Left cardiac atrium (tissue), 4 donors: ENCODE data around the gene VEZF1. TPM values are rescaled to one million over a fixed set of nuclear protein-coding genes. Genes with fewer than 3 reads are reported as not detected.

Source experiments
- ATAC-seq, 2 donors: fragments of 200-7000 bp; cut with Tn5 transposase; one replicate each; pipeline ENCODE4 v1.9.1; 2020; ENCODE audit warnings: mild to moderate bottlenecking in 2 of 2, moderate library complexity in 2 of 2
- DNase-seq: peaks from one replicate; pipeline ENCODE4 v3.0.0-alpha.2; 2020
- intact Hi-C, 2 donors: fragments of 100-400 bp; cut with DNase I; formaldehyde crosslinking; loops; one replicate each; pipeline versions ENCODE4 v1.14.1 to v1.15.1; 2022 to 2023
- total RNA-seq, 2 donors: library from RNA; stranded (reverse); fragmentation: NEBNext Ultra II Directional; extraction: Animal tissue kit (Norgen Biotek cat#: 25700); gene quantifications; one replicate each; pipeline ENCODE4 v1.2.1, GENCODE V29; 2021
- donor health status: DM: no; HTN: yes; CAD: no.
- donor health status: DM: no; HTN: yes; CAD: no; lungs with severe emphysema.
- donor health status: DM: yes; HTN: yes; CAD: no.
- donor health status: Dilated cardiomyopathy.

Gene VEZF1
- total RNA-seq, 2 donors from 2014 or later, result 54.1 to 60.9 TPM

- ATAC-seq, result no peak
- intact Hi-C loops, result no loop called here
- no peak for DNase-seq
These were observed 30.2 kb downstream of the VEZF1 start for GRCh38 chr17:57957886-57958285.

GRCh38 chr17:57957120-57957850 lies 30.8 kb downstream of the VEZF1 start:
- ATAC-seq (no peak), DNase-seq (no peak)
- intact Hi-C loops, result no loop called here

- intact Hi-C loops, result no loop called here
- no peak for DNase-seq
- no peak for ATAC-seq
These were observed 31.5 kb downstream of the VEZF1 start for GRCh38 chr17:57956291-57957119.

- intact Hi-C loops, result no loop called here
- ATAC-seq, result peak; percentile 77 to 81
- peak; percentile 85 for DNase-seq
These were observed 32.7 kb downstream of the VEZF1 start, which contains the start of gene CUEDC1 for GRCh38 chr17:57955183-57955931. Gene CUEDC1, minus strand, starts transcription at chr17:57955412. Its CDS starts 69,848 bp downstream, at chr17:57885564.

GRCh38 chr17:57954397-57955182 lies 33.5 kb downstream of the VEZF1 start:
- DNase-seq (peak; percentile 89), ATAC-seq (peak; percentile 78 to 84)

GRCh38 chr17:57953705-57954396 lies 34.2 kb downstream of the VEZF1 start:
- intact Hi-C loops, result loop anchor here in 1 of 2 donors (5.0 kb wide), 1 partner anchor 42 kb away; no protein-coding TSS in a partner anchor
- ATAC-seq, result no peak
- DNase-seq, result no peak

More at GRCh38 chr17:57954397-57955182, 33.5 kb downstream of the VEZF1 start:
- intact Hi-C loops, result loop anchor here in 1 of 2 donors (5.0 kb wide), 1 partner anchor 42 kb away; no protein-coding TSS in a partner anchor

GRCh38 chr17:57953219-57953618 lies 34.8 kb downstream of the VEZF1 start:
- ATAC-seq (no peak), DNase-seq (no peak)
- intact Hi-C loops, result loop anchor here in 1 of 2 donors (5.0 kb wide), 1 partner anchor 41 kb away; no protein-coding TSS in a partner anchor

GRCh38 chr17:57949649-57950048 lies 38.4 kb downstream of the VEZF1 start:
- intact Hi-C loops, result loop anchor here in 1 of 2 donors (5.0 kb wide), 2 partner anchors 37 to 57 kb away; no protein-coding TSS in a partner anchor
- ATAC-seq (peak in 1 of 2 donors; percentile 10), DNase-seq (no peak)

- peak in 1 of 2 donors; percentile 62 for ATAC-seq
- DNase-seq, result no peak
- intact Hi-C loops, result loop anchor here in 1 of 2 donors (5.0 kb wide), 1 partner anchor 56 kb away; no protein-coding TSS in a partner anchor
These were observed 39.3 kb downstream of the VEZF1 start for GRCh38 chr17:57948555-57949420.

- peak in 1 of 2 donors; percentile 4 for ATAC-seq
- no peak for DNase-seq
- intact Hi-C loops, result loop anchor here in 1 of 2 donors (5.0 kb wide), 1 partner anchor 56 kb away; no protein-coding TSS in a partner anchor
These were observed 39.9 kb downstream of the VEZF1 start for GRCh38 chr17:57948169-57948554.

- intact Hi-C loops, result loop anchor here in 1 of 2 donors (5.0 kb wide), 1 partner anchor 55 kb away; no protein-coding TSS in a partner anchor
- ATAC-seq, result no peak
- DNase-seq, result no peak
These were observed 40.7 kb downstream of the VEZF1 start for GRCh38 chr17:57947369-57947768.

GRCh38 chr17:57946798-57947358 lies 41.2 kb downstream of the VEZF1 start:
- intact Hi-C loops, result loop anchor here in 1 of 2 donors (5.0 kb wide), 1 partner anchor 55 kb away; no protein-coding TSS in a partner anchor
- DNase-seq (no peak), ATAC-seq (peak; percentile 64 to 76)

GRCh38 chr17:57945996-57946797 lies 41.9 kb downstream of the VEZF1 start:
- no peak for DNase-seq
- intact Hi-C loops, result loop anchor here in 1 of 2 donors (5.0 kb wide), 1 partner anchor 54 kb away; no protein-coding TSS in a partner anchor

GRCh38 chr17:57944908-57945307 lies 43.1 kb downstream of the VEZF1 start:
- no peak for ATAC-seq
- intact Hi-C loops, result loop anchor here in 1 of 2 donors (5.0 kb wide), 1 partner anchor 53 kb away; no protein-coding TSS in a partner anchor
- DNase-seq, result no peak

More at GRCh38 chr17:57945996-57946797, 41.9 kb downstream of the VEZF1 start:
- ATAC-seq, result no peak

GRCh38 chr17:57943645-57944044 lies 44.4 kb downstream of the VEZF1 start:
- no peak for DNase-seq
- intact Hi-C loops, result no loop called here
- ATAC-seq, result no peak
